HG03196 (cell line): ENCODE measurements around the gene NECTIN1.

ENCODE experiments used
- ATAC-seq: cut with Tn5 transposase; IDR thresholded peaks from one replicate; pipeline ENCODE4 v1.9.1; 2021; ENCODE audit not compliant: unreplicated experiment

Gene NECTIN1

GRCh38 chr11:119594639-119595249 lies 134.3 kb downstream of the NECTIN1 start:
- ATAC-seq, result no peak

- ATAC-seq, result no peak
Measured at GRCh38 chr11:119593346-119593745, 135.7 kb downstream of the NECTIN1 start.

- ATAC-seq, result no peak
Measured at GRCh38 chr11:119592642-119593041, 136.4 kb downstream of the NECTIN1 start.

GRCh38 chr11:119591836-119592310 lies 137.1 kb downstream of the NECTIN1 start:
- no peak for ATAC-seq

GRCh38 chr11:119590651-119591351 lies 138.2 kb downstream of the NECTIN1 start:
- no peak for ATAC-seq

GRCh38 chr11:119589001-119589400 lies 140.0 kb downstream of the NECTIN1 start:
- ATAC-seq, result no peak
